Activated CD8-positive, alpha-beta T cell treated with anti-CD3 and anti-CD28 coated beads for 36 hours (primary cell): ENCODE results near the gene FKBP1B. TPM values are rescaled to one million over a fixed set of nuclear protein-coding genes. Genes with fewer than 3 reads are reported as not detected.

Experiments used
- ATAC-seq: fragments of 200-7000 bp; cut with Tn5 transposase; one replicate; pipeline ENCODE4 v1.10.0; 2021; ENCODE audit warnings: mild to moderate bottlenecking, moderate library complexity
- CTCF ChIA-PET: fragments of 350-600 bp; sonication (Branson Sonifier 250); formaldehyde crosslinking; loops from one replicate; lab custom pipeline; 2021; ENCODE audit warnings: antibody characterized with exemption; lab: Charles Lee
- POLR2A ChIA-PET: fragments of 350-600 bp; sonication (Branson Sonifier 250); formaldehyde crosslinking; loops from one replicate; lab custom pipeline; 2021; ENCODE audit warnings: antibody characterized with exemption; lab: Charles Lee
- DNase-seq: peaks from one replicate; pipeline ENCODE4 v3.0.0-alpha.2; 2020
- H3K27ac Mint-ChIP-seq: one replicate; pipeline ENCODE4 v1.8.0; 2021; ENCODE audit warnings: mild to moderate bottlenecking, mixed read lengths
- H3K27me3 Mint-ChIP-seq: one replicate; pipeline ENCODE4 v1.8.0; 2021; ENCODE audit warnings: mixed read lengths
- H3K36me3 Mint-ChIP-seq: one replicate; pipeline ENCODE4 v1.8.0; 2021; ENCODE audit warnings: low read depth, mixed read lengths
- H3K4me1 Mint-ChIP-seq: one replicate; pipeline ENCODE4 v1.8.0; 2021; ENCODE audit warnings: low read depth, mixed read lengths
- H3K4me3 Mint-ChIP-seq: one replicate; pipeline ENCODE4 v1.8.0; 2021; ENCODE audit warnings: mild to moderate bottlenecking, moderate library complexity, mixed read lengths
- H3K9me3 Mint-ChIP-seq: one replicate; pipeline ENCODE4 v1.8.0; 2021; ENCODE audit warnings: mixed read lengths
- intact Hi-C: fragments of 100-400 bp; cut with micrococcal nuclease; formaldehyde crosslinking; loops from one replicate; pipeline ENCODE4 v1.10.0; 2022
- total RNA-seq, 2 experiments: library from RNA; stranded (reverse); gene quantifications; one replicate each; pipeline ENCODE4 v1.2.3, GENCODE V29; 2021
- TF ChIP-seq, protein P1 (sequence below): fragments of 200-600 bp; IDR thresholded peaks from one replicate; pipeline ENCODE4 v1.8.0; 2022; ENCODE audit warnings: antibody characterized with exemption, mild to moderate bottlenecking

The FKBP1B gene
- total RNA-seq, result 1 to 10 TPM; 1.3 to 1.7 TPM

DNA sequence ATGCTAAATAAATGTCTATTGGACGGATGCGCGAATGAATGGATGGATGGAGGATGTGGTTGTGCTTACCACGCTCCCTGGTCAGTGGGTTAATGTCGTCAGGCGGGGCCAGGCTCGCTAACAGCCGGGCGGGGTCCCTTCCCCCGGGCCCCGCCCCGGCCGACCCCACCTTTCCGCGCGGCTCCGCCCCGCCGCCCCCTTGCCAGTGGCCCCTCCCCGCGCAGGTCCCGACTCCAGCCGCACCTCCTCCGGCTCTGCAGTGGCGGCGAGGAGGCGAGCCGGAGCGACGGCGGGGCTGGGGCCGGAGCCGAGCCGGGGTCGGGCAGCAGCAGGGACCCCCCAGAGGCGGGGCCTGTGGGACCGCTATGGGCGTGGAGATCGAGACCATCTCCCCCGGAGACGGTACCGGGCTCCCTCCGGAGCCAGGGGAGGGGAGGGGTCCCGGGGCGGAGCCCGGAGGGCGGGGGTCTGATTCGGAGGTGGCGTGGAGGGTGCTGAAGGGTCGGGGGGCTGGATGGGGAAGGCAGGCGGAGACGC is at the start of gene FKBP1B:
Gene FKBP1B, plus strand, starts transcription at position 257 of the 537 bp plus-strand sequence. Its CDS starts 109 bp downstream, at position 366.
- peak; percentile 45 for ATAC-seq
- intact Hi-C loops, result no loop called here
- peak; percentile 80 for DNase-seq
- H3K4me1 Mint-ChIP-seq, result peaks cover 20% of the 10 kb centered on the region
- ChIA-PET POLR2A (interaction anchor here (1.0 kb wide), 2 partner anchors 19 to 34 kb away, joined by 3 read pairs; no protein-coding TSS in a partner anchor), CTCF (interaction anchor here (0.8 to 4.2 kb wide), 3 partner anchors 35 to 226 kb away, joined by 3 to 19 read pairs (median 4); partner anchors contain the start of genes ATAD2B and TP53I3)
- H3K27me3 Mint-ChIP-seq, result peaks cover 1% of the 10 kb centered on the region
- no peaks in the 10 kb centered on the region for H3K9me3 Mint-ChIP-seq
- no peak within 1 kb of the TSS for H3K4me3 Mint-ChIP-seq
- no peak within 1 kb of the TSS for H3K27ac Mint-ChIP-seq
- no peaks in the 10 kb centered on the region for H3K36me3 Mint-ChIP-seq
- TF ChIP-seq, protein P1, sequence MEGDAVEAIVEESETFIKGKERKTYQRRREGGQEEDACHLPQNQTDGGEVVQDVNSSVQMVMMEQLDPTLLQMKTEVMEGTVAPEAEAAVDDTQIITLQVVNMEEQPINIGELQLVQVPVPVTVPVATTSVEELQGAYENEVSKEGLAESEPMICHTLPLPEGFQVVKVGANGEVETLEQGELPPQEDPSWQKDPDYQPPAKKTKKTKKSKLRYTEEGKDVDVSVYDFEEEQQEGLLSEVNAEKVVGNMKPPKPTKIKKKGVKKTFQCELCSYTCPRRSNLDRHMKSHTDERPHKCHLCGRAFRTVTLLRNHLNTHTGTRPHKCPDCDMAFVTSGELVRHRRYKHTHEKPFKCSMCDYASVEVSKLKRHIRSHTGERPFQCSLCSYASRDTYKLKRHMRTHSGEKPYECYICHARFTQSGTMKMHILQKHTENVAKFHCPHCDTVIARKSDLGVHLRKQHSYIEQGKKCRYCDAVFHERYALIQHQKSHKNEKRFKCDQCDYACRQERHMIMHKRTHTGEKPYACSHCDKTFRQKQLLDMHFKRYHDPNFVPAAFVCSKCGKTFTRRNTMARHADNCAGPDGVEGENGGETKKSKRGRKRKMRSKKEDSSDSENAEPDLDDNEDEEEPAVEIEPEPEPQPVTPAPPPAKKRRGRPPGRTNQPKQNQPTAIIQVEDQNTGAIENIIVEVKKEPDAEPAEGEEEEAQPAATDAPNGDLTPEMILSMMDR, result no peak

DNA sequence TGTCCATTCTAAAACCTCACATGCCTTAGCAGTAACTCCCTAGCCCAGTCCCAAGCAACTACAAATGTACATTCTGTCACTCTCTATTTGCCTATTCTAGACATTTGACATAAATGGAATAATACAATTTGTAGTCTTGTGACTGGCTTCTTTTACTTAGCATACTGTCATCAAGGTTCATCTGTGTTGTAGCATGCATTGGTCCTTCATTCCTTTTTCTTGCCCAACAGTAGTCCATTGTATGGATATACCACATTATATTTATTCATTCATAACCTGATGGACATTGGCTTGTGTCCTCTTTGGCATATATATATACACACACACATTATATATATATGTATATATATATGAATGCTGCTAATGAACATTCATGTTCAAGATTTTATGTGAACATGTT is 41.8 kb upstream of the FKBP1B start:
- Mint-ChIP-seq H3K4me1 (peaks cover 3% of the 10 kb centered on the region), H3K27me3 (peaks cover 21% of the 10 kb centered on the region), H3K27ac (no peak overlapping the region), H3K9me3 (no peaks in the 10 kb centered on the region), H3K4me3 (no peak overlapping the region), H3K36me3 (no peaks in the 10 kb centered on the region)
- no peak for ATAC-seq
- ChIA-PET CTCF (interaction anchor here (0.9 kb wide), 1 partner anchor 183 kb away, joined by 3 read pairs; no protein-coding TSS in a partner anchor), POLR2A (interaction anchor here (1.1 kb wide), 1 partner anchor 40 kb away, joined by 3 read pairs; the partner anchor contains the start of gene WDCP)
- TF ChIP-seq, protein P1, result no peak
- intact Hi-C loops, result no loop called here
- DNase-seq, result no peak

DNA sequence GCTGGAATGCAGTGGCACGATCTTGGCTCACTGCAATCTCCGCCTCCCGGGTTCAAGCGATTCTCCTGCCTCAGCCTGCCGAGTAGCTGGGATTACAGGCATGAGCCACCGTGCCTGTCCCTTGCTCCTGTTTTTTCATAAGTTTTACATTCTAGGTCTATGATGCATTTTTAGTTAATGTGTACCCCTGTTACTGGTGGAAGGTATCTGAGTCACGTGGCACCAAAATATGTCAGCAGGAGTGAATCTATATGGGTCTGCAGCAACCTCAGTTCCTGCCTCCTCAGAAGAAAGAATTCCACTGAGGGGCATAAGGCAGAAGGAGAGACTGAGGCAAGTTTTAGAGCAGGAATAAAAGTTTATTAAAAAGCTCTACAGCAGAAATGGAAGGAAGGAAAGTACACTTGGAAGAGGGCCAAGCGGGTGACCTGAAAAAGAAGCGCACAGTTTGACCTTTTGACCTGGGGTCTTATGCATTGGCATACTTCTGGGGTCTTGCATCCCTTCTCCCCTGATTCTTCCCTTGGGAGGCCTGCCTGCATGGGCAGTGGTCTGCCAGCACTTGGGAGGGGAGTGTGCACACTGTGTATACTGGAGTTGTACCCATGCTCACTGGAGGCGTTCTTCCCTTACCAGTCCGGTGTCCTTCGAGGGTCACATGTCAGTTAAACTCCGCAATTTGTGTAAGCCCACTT is 40.7 kb upstream of the FKBP1B start:
- no peak for DNase-seq
- Mint-ChIP-seq H3K4me3 (no peak overlapping the region), H3K4me1 (peaks cover 3% of the 10 kb centered on the region), H3K27me3 (peaks cover 23% of the 10 kb centered on the region), H3K9me3 (no peaks in the 10 kb centered on the region), H3K36me3 (no peaks in the 10 kb centered on the region), H3K27ac (no peak overlapping the region)
- ChIA-PET POLR2A (interaction anchor here (1.1 kb wide), 1 partner anchor 39 kb away, joined by 3 read pairs; the partner anchor contains the start of gene WDCP), CTCF (no interaction called here)
- ATAC-seq, result no peak
- TF ChIP-seq, protein P1, result no peak
- intact Hi-C loops, result no loop called here

DNA sequence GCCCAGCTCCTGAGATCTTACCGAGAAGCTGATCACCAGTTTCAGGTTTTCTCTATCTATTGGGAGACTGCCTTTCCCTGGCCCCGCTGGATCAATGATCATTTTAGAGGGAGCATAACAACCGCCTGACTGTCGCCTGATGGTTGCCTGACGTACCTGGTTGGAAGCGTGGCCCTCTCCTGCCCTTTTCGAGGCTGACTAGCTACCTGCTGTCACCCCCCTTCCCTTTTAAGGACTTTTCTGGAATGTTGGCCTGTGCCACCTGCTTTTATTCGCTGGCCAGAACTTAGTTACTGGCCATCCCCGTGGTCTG is 40.2 kb upstream of the FKBP1B start:
- intact Hi-C loops, result no loop called here
- Mint-ChIP-seq H3K36me3 (no peaks in the 10 kb centered on the region), H3K27me3 (peaks cover 23% of the 10 kb centered on the region), H3K9me3 (no peaks in the 10 kb centered on the region), H3K27ac (no peak overlapping the region), H3K4me3 (no peak overlapping the region), H3K4me1 (peaks cover 3% of the 10 kb centered on the region)
- DNase-seq, result no peak
- POLR2A ChIA-PET, result no interaction called here
- CTCF ChIA-PET, result no interaction called here
- no peak for ATAC-seq
- TF ChIP-seq, protein P1, result no peak
